ENCODE results near the gene FAM199X. TPM values are rescaled to one million over a fixed set of nuclear protein-coding genes. Genes with fewer than 3 reads are reported as not detected.
"Not testable (repeated sequence)": the region's sequence is repeated elsewhere in the genome, so short reads cannot be mapped to it uniquely, and the experiment has no call there.

Gene FAM199X
- total and polyA plus RNA-seq, 2 experiments from 2014 or later, result 11.7 to 29.1 TPM

- 94% methylated on average over 1 of the region's 1 CpG for WGBS (ENCODE audit: low lambda C conversion rate, missing lambda C conversion rate)
- Histone ChIP-seq H3K27me3 (no peaks in the 10 kb centered on the region), H3K4me1 (ENCODE audit: insufficient read depth) (no peaks in the 10 kb centered on the region), H3K9me3 (ENCODE audit: low read depth) (no peaks in the 10 kb centered on the region), H3K9me2 (replicated peaks; ENCODE audit: insufficient read depth) (no peaks in the 10 kb centered on the region), H2AFZ (no peak overlapping the region), H3K79me2 (no peaks in the 10 kb centered on the region), H3K27ac (no peak overlapping the region), H3K36me3 (replicated peaks; ENCODE audit: insufficient read depth, low read depth) (no peaks in the 10 kb centered on the region), H3K4me2 (no peak overlapping the region), H4K20me1 (ENCODE audit: insufficient read depth, poor library complexity, severe bottlenecking) (no peaks in the 10 kb centered on the region), H3K4me3 (no peak overlapping the region)
- TF ChIP-seq EZH2phosphoT487 (IDR thresholded peaks at IDR 0.05; ENCODE audit: low read depth, severe bottlenecking, unreplicated experiment) (no peak), EZH2 (IDR thresholded peaks at IDR 0.05; ENCODE audit: borderline replicate concordance) (no peak)
- TF ChIP-seq, protein P1, sequence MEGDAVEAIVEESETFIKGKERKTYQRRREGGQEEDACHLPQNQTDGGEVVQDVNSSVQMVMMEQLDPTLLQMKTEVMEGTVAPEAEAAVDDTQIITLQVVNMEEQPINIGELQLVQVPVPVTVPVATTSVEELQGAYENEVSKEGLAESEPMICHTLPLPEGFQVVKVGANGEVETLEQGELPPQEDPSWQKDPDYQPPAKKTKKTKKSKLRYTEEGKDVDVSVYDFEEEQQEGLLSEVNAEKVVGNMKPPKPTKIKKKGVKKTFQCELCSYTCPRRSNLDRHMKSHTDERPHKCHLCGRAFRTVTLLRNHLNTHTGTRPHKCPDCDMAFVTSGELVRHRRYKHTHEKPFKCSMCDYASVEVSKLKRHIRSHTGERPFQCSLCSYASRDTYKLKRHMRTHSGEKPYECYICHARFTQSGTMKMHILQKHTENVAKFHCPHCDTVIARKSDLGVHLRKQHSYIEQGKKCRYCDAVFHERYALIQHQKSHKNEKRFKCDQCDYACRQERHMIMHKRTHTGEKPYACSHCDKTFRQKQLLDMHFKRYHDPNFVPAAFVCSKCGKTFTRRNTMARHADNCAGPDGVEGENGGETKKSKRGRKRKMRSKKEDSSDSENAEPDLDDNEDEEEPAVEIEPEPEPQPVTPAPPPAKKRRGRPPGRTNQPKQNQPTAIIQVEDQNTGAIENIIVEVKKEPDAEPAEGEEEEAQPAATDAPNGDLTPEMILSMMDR (IDR thresholded peaks at IDR 0.05; ENCODE audit: poor library complexity), result peak; percentile 86
- DNase-seq (ENCODE audit: low spot score), result peak; percentile 53
Observed at GRCh38 chrX:104195489-104196084, 29.3 kb downstream of the FAM199X start.

DNA sequence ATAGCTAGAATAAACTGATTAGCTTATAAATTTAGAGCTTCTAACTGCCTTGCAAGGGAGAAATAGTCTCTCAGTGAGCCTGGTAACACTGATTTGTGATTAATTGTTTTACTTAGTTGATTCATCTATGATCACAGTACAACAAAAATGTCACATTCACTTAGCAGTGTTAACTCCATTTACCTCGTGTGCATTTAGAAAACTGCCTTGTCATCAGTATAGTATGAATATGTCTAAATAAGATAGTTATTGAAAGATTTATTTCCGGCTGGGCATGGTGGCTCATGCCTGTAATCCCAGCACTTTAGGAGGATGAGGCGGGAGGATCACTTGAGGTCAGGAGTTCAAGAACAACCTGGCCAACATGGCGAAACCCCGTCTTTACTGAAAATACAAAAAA is 39.3 kb downstream of the FAM199X start:
- DNase-seq (ENCODE audit: low spot score), result no peak
- TF ChIP-seq EZH2 (IDR thresholded peaks at IDR 0.05; ENCODE audit: borderline replicate concordance), result no peak
- no peak for TF ChIP-seq EZH2phosphoT487 (IDR thresholded peaks at IDR 0.05; ENCODE audit: low read depth, severe bottlenecking, unreplicated experiment)
- TF ChIP-seq, protein P1 (IDR thresholded peaks at IDR 0.05; ENCODE audit: poor library complexity), result no peak
- no peak overlapping the region for H3K27ac ChIP-seq
- no peaks in the 10 kb centered on the region for H3K27me3 ChIP-seq
- 82% methylated on average over 5 of the region's 5 CpGs for WGBS (ENCODE audit: low lambda C conversion rate, missing lambda C conversion rate)
- H3K79me2 ChIP-seq, result no peaks in the 10 kb centered on the region
- H4K20me1 ChIP-seq (ENCODE audit: insufficient read depth, poor library complexity, severe bottlenecking), result no peaks in the 10 kb centered on the region
- no peaks in the 10 kb centered on the region for H3K9me3 ChIP-seq (ENCODE audit: low read depth)
- H3K36me3 ChIP-seq (replicated peaks; ENCODE audit: insufficient read depth, low read depth), result no peaks in the 10 kb centered on the region
- H3K4me3 ChIP-seq, result no peak overlapping the region
- H3K9me2 ChIP-seq (replicated peaks; ENCODE audit: insufficient read depth), result no peaks in the 10 kb centered on the region
- H2AFZ ChIP-seq, result no peak overlapping the region
- H3K4me2 ChIP-seq, result no peak overlapping the region
- no peaks in the 10 kb centered on the region for H3K4me1 ChIP-seq (ENCODE audit: insufficient read depth)

DNA sequence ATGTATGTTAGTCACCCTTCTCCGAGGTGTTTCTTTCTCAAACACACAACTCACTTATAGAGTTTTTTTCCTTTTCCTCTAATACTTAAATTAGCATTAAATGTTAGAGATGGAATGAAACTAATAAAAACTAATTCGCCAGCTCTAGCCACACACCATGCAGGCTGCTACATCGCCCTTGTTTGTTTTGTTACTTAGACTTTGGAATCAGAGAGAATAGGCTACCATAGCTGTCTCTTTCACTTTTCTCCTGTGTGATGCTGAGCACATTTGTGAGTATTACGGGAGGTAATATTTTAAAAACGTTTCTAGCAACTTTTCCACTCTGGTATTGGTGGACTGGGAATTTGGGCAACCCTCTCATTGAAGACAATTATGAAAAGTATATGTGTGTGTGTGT is 44.9 kb downstream of the FAM199X start:
- TF ChIP-seq, protein P1 (IDR thresholded peaks at IDR 0.05; ENCODE audit: poor library complexity), result no peak
- no peak for TF ChIP-seq EZH2 (IDR thresholded peaks at IDR 0.05; ENCODE audit: borderline replicate concordance)
- no peak for TF ChIP-seq EZH2phosphoT487 (IDR thresholded peaks at IDR 0.05; ENCODE audit: low read depth, severe bottlenecking, unreplicated experiment)

DNA sequence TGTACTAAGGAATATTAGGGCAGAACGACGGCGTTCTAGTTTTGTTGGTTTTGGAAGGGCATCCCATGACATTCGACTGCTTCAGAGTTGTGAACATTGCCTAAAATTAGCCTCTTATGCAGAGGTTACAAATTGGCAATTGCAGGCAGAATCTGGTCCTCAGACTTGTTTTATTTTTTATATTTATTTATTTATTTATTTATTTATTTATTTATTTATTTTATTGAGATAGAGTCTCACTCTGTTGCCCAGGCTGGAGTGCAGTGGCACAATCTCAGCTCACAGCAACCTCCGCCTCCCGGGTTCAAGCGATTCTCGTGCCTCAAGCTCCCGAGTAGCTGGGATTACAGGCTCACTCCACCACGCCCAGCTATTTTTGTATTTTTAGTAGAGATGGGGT is 63.8 kb downstream of the FAM199X start:
- H3K27ac ChIP-seq; DNase-seq (ENCODE audit: low spot score); H3K4me2 ChIP-seq; H3K9me3 ChIP-seq (ENCODE audit: low read depth); H2AFZ ChIP-seq; H3K4me1 ChIP-seq (ENCODE audit: insufficient read depth); H3K4me3 ChIP-seq; H4K20me1 ChIP-seq (ENCODE audit: insufficient read depth, poor library complexity, severe bottlenecking); H3K9me2 ChIP-seq (replicated peaks; ENCODE audit: insufficient read depth); H3K27me3 ChIP-seq; H3K36me3 ChIP-seq (replicated peaks; ENCODE audit: insufficient read depth, low read depth); H3K79me2 ChIP-seq: not testable (repeated sequence)
- 91% methylated on average over 10 of the region's 10 CpGs for WGBS (ENCODE audit: low lambda C conversion rate, missing lambda C conversion rate)

More for the DNA sequence above, 44.9 kb downstream of the FAM199X start:
- no peaks in the 10 kb centered on the region for H3K4me1 ChIP-seq (ENCODE audit: insufficient read depth)
- H3K79me2 ChIP-seq, result no peaks in the 10 kb centered on the region
- 51% methylated on average over 5 of the region's 5 CpGs for WGBS (ENCODE audit: low lambda C conversion rate, missing lambda C conversion rate)
- no peaks in the 10 kb centered on the region for H4K20me1 ChIP-seq (ENCODE audit: insufficient read depth, poor library complexity, severe bottlenecking)
- H3K36me3 ChIP-seq (replicated peaks; ENCODE audit: insufficient read depth, low read depth), result no peaks in the 10 kb centered on the region
- no peaks in the 10 kb centered on the region for H3K9me3 ChIP-seq (ENCODE audit: low read depth)
- H3K27me3 ChIP-seq, result no peaks in the 10 kb centered on the region
- no peak overlapping the region for H2AFZ ChIP-seq
- no peaks in the 10 kb centered on the region for H3K9me2 ChIP-seq (replicated peaks; ENCODE audit: insufficient read depth)
- no peak for DNase-seq (ENCODE audit: low spot score)
- H3K4me2 ChIP-seq, result no peak overlapping the region
- no peak overlapping the region for H3K27ac ChIP-seq
- no peak overlapping the region for H3K4me3 ChIP-seq

Other genes with a start within 250 kb of the FAM199X start
- 6.6 and 6.8 TPM in 2 replicates for gene TMSB15B, start 203.8 kb upstream of the FAM199X start, total RNA-seq
- 14.3 and 18.2 TPM in 2 replicates for gene TMSB15B, start 203.8 kb upstream of the FAM199X start, polyA plus RNA-seq
- not detected in 2 replicates for gene H2BW1, start 152.7 kb upstream of the FAM199X start, total RNA-seq
- gene H2BW1, start 152.7 kb upstream of the FAM199X start, polyA plus RNA-seq, result not detected in 2 replicates
- not detected in 2 replicates for gene H2BW2, start 126.5 kb upstream of the FAM199X start, total RNA-seq
- not detected in 2 replicates for gene H2BW2, start 126.5 kb upstream of the FAM199X start, polyA plus RNA-seq
- 4.6 and 7.5 TPM in 2 replicates for gene TMSB15C, start 90.2 kb upstream of the FAM199X start, total RNA-seq
- gene TMSB15C, start 90.2 kb upstream of the FAM199X start, polyA plus RNA-seq, result 0.95 and 1.5 TPM in 2 replicates
- 0.56 and 0.57 TPM in 2 replicates for gene ZCCHC18, start 53.9 kb upstream of the FAM199X start, total RNA-seq
- gene ZCCHC18, start 53.9 kb upstream of the FAM199X start, polyA plus RNA-seq, result 1.2 and 5.7 TPM in 2 replicates
- gene SLC25A53, start 9.4 kb upstream of the FAM199X start, total RNA-seq, result 5.5 and 6.8 TPM in 2 replicates
- 4.8 and 5.7 TPM in 2 replicates for gene SLC25A53, start 9.4 kb upstream of the FAM199X start, polyA plus RNA-seq
- gene ESX1, start 88.5 kb downstream of the FAM199X start, total RNA-seq, result not detected in 2 replicates
- gene ESX1, start 88.5 kb downstream of the FAM199X start, polyA plus RNA-seq, result not detected in 2 replicates

Data from hepatocyte (in vitro differentiated cells).